ENCODE data around the gene SF3B1. TPM values are rescaled to one million over a fixed set of nuclear protein-coding genes. Genes with fewer than 3 reads are reported as not detected.

SF3B1 gene
- total RNA-seq, 2 donors from 2014 or later = 308 to 356 TPM

DNA sequence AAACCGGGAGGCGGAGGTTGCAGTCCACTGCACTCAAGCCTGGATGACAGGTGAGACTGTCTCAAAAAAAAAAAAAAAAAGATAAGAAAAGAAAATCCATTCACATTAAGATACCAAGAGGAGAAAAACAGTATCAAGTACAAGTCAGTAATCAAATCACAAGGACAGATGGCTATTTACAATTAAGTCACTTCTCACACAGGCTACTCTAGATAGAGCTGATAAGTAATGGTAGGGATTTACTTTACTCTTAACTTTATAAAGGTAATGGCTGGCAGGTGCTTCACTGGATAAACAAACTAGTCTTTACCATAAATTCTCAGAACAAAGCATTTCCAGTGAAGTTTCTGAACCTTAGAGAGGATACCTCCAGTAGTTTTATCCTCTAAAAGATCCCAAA, 11.5 kb downstream of the SF3B1 start:
- H3K27me3 Mint-ChIP-seq (ENCODE audit: insufficient read depth) = no peaks in the 10 kb centered on the region
- peaks cover 62% of the 10 kb centered on the region for H3K36me3 ChIP-seq (ENCODE audit: control insufficient read depth, insufficient read depth, low read length)
- no peaks in the 10 kb centered on the region for H3K9me3 Mint-ChIP-seq
- peaks cover 31% of the 10 kb centered on the region for H3K36me3 Mint-ChIP-seq (ENCODE audit: low read depth)
- H3K27me3 ChIP-seq (ENCODE audit: control insufficient read depth, insufficient read depth, low read length, poor library complexity, severe bottlenecking) = no peaks in the 10 kb centered on the region
- TF ChIP-seq, protein P1, sequence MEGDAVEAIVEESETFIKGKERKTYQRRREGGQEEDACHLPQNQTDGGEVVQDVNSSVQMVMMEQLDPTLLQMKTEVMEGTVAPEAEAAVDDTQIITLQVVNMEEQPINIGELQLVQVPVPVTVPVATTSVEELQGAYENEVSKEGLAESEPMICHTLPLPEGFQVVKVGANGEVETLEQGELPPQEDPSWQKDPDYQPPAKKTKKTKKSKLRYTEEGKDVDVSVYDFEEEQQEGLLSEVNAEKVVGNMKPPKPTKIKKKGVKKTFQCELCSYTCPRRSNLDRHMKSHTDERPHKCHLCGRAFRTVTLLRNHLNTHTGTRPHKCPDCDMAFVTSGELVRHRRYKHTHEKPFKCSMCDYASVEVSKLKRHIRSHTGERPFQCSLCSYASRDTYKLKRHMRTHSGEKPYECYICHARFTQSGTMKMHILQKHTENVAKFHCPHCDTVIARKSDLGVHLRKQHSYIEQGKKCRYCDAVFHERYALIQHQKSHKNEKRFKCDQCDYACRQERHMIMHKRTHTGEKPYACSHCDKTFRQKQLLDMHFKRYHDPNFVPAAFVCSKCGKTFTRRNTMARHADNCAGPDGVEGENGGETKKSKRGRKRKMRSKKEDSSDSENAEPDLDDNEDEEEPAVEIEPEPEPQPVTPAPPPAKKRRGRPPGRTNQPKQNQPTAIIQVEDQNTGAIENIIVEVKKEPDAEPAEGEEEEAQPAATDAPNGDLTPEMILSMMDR (conservative IDR thresholded peaks at IDR 0.05) = no peak
- no peak overlapping the region for H3K9ac ChIP-seq (ENCODE audit: extremely low read depth, low read length, poor library complexity, severe bottlenecking)
- H3K9me3 ChIP-seq (ENCODE audit: control insufficient read depth, low read length) = no peaks in the 10 kb centered on the region
- H3K4me1 Mint-ChIP-seq = peaks cover 24% of the 10 kb centered on the region
- peak overlapping the region; percentile 46 for H3K4me3 ChIP-seq (ENCODE audit: low read length)
- H3K4me1 ChIP-seq (ENCODE audit: control insufficient read depth, insufficient read depth, low read length) = peaks cover 8% of the 10 kb centered on the region
- H3K4me3 Mint-ChIP-seq = no peak overlapping the region
- no peak overlapping the region for H3K27ac Mint-ChIP-seq
- no peak overlapping the region for H3K27ac ChIP-seq (ENCODE audit: low read depth, low read length)
- DNase-seq = no peak
- 93% methylated on average over 2 of the region's 2 CpGs; no CpG with 5 or more reads in 1 of the 2 experiments for WGBS, 2 experiments (ENCODE audit: insufficient coverage in 1 of 2, insufficient read length in 1 of 2)

DNA sequence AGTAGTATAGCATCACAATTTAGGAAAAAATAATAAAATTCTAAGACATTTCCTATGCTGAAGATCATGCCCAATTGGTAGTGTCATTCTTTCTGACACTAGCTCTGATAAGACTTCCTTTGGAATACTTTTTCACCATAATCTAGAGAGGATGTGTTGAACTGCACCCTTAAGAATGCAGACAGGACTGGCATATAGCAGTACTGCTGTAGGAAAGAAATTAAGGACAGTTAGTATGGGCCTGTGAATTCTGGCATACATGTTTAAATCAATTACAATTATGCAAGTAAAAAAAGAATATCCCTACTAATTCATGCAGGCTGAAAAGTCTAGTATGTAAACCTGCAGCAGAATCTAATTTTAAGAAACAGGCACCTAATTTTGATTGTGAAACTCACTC, 15.4 kb downstream of the SF3B1 start:
- Histone ChIP-seq H3K9me3 (ENCODE audit: control insufficient read depth, low read length) (no peaks in the 10 kb centered on the region), H3K4me3 (ENCODE audit: low read length) (no peak overlapping the region), H3K36me3 (ENCODE audit: control insufficient read depth, insufficient read depth, low read length) (peaks cover 96% of the 10 kb centered on the region), H3K4me1 (ENCODE audit: control insufficient read depth, insufficient read depth, low read length) (peaks cover 8% of the 10 kb centered on the region), H3K27ac (ENCODE audit: low read depth, low read length) (no peak overlapping the region), H3K9ac (ENCODE audit: extremely low read depth, low read length, poor library complexity, severe bottlenecking) (no peak overlapping the region), H3K27me3 (ENCODE audit: control insufficient read depth, insufficient read depth, low read length, poor library complexity, severe bottlenecking) (no peaks in the 10 kb centered on the region)
- DNase-seq = no peak
- H3K36me3 Mint-ChIP-seq (ENCODE audit: low read depth) = peaks cover 63% of the 10 kb centered on the region
- TF ChIP-seq, protein P1 (conservative IDR thresholded peaks at IDR 0.05) = no peak
- no peaks in the 10 kb centered on the region for H3K9me3 Mint-ChIP-seq
- H3K27me3 Mint-ChIP-seq (ENCODE audit: insufficient read depth) = no peaks in the 10 kb centered on the region
- H3K4me3 Mint-ChIP-seq = no peak overlapping the region
- H3K4me1 Mint-ChIP-seq = peaks cover 12% of the 10 kb centered on the region
- H3K27ac Mint-ChIP-seq = no peak overlapping the region

DNA sequence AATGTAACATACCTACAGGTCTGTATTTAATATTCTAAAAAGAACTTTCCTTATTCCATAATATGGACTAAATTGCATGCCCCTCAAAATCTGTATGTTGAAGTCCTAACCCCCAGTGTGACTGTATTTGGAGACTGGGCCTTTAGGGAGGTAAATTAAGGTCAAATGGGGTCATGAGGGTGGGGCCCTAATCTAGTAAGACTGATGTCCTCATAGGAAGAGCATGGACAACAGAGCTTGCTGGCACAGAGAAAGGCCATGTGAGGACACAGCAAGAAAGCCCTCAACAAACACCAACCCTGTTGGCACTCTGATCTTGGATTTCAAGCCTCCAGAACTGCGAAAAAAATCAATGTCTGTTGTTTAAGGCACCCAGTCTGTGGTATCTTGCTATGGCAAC, 18.6 kb downstream of the SF3B1 start:
- H3K4me3 Mint-ChIP-seq = no peak overlapping the region
- H3K9me3 ChIP-seq (ENCODE audit: control insufficient read depth, low read length) = no peaks in the 10 kb centered on the region
- H3K27ac ChIP-seq (ENCODE audit: low read depth, low read length) = no peak overlapping the region
- no peak overlapping the region for H3K4me3 ChIP-seq (ENCODE audit: low read length)
- H3K9ac ChIP-seq (ENCODE audit: extremely low read depth, low read length, poor library complexity, severe bottlenecking) = no peak overlapping the region
- 94% methylated on average over 1 of the region's 1 CpG; no CpG with 5 or more reads in 1 of the 2 experiments for WGBS, 2 experiments (ENCODE audit: insufficient coverage in 1 of 2, insufficient read length in 1 of 2)
- no peaks in the 10 kb centered on the region for H3K27me3 ChIP-seq (ENCODE audit: control insufficient read depth, insufficient read depth, low read length, poor library complexity, severe bottlenecking)
- no peak overlapping the region for H3K27ac Mint-ChIP-seq
- peaks cover 72% of the 10 kb centered on the region for H3K36me3 Mint-ChIP-seq (ENCODE audit: low read depth)
- peaks cover 89% of the 10 kb centered on the region for H3K36me3 ChIP-seq (ENCODE audit: control insufficient read depth, insufficient read depth, low read length)
- H3K27me3 Mint-ChIP-seq (ENCODE audit: insufficient read depth) = no peaks in the 10 kb centered on the region
- H3K4me1 ChIP-seq (ENCODE audit: control insufficient read depth, insufficient read depth, low read length) = no peaks in the 10 kb centered on the region
- DNase-seq = no peak
- TF ChIP-seq, protein P1 (conservative IDR thresholded peaks at IDR 0.05) = no peak
- H3K9me3 Mint-ChIP-seq = no peaks in the 10 kb centered on the region
- H3K4me1 Mint-ChIP-seq = no peaks in the 10 kb centered on the region
